H9 (cell line): ENCODE measurements around the gene PTPN21. TPM values are rescaled to one million over a fixed set of nuclear protein-coding genes. Genes with fewer than 3 reads are reported as not detected.

Experiments used
- DNase-seq: peaks from one replicate; pipeline ENCODE4 v3.0.0-alpha.2; 2017
- H2AFZ ChIP-seq: one replicate; pipeline ENCODE4 v1.6.1; 2013; ENCODE audit warnings: mild to moderate bottlenecking, low read length, control low read depth, moderate library complexity
- H2AK5ac ChIP-seq: 2 replicates; pipeline ENCODE4 v1.6.1; 2013; ENCODE audit warnings: low read length, control low read depth, mixed read lengths; ENCODE audit not compliant: insufficient read length
- H2BK120ac ChIP-seq: one replicate; pipeline ENCODE4 v1.6.1; 2013; ENCODE audit warnings: low read depth, mild to moderate bottlenecking, low read length, control low read depth, inconsistent platforms; ENCODE audit not compliant: poor library complexity, severe bottlenecking
- H2BK12ac ChIP-seq: 2 replicates; pipeline ENCODE4 v1.6.1; 2013; ENCODE audit warnings: low read length, control low read depth, mixed read lengths, low read depth; ENCODE audit not compliant: insufficient read length
- H2BK15ac ChIP-seq: 2 replicates; pipeline ENCODE4 v1.6.1; 2013; ENCODE audit warnings: low read depth, low read length, control low read depth
- H2BK20ac ChIP-seq: one replicate; pipeline ENCODE4 v1.6.1; 2013; ENCODE audit warnings: low read depth, mild to moderate bottlenecking, low read length, control low read depth, inconsistent platforms; ENCODE audit not compliant: poor library complexity, severe bottlenecking
- H2BK5ac ChIP-seq: 2 replicates; pipeline ENCODE4 v1.6.1; 2013; ENCODE audit warnings: low read length, control low read depth, mixed read lengths; ENCODE audit not compliant: insufficient read length
- H3K14ac ChIP-seq: 2 replicates; pipeline ENCODE4 v1.6.1; 2013; ENCODE audit warnings: low read length, control low read depth; ENCODE audit not compliant: insufficient read depth
- H3K18ac ChIP-seq: 2 replicates; pipeline ENCODE4 v1.6.1; 2013; ENCODE audit warnings: low read depth, mild to moderate bottlenecking, mixed read lengths, low read length, control low read depth; ENCODE audit not compliant: insufficient read length
- H3K23ac ChIP-seq: 2 replicates; pipeline ENCODE4 v1.6.1; 2013; ENCODE audit warnings: low read length, control low read depth, mixed read lengths, low read depth; ENCODE audit not compliant: insufficient read length
- H3K23me2 ChIP-seq: 2 replicates; pipeline ENCODE4 v1.6.1; 2013; ENCODE audit warnings: low read depth, mild to moderate bottlenecking, mixed read lengths, low read length, control low read depth; ENCODE audit not compliant: insufficient read length, poor library complexity, severe bottlenecking
- H3K27ac ChIP-seq: 2 replicates; pipeline ENCODE4 v1.5.1; 2013; ENCODE audit warnings: low read length, control low read depth, mixed read lengths, low read depth; ENCODE audit not compliant: insufficient read length
- H3K27me3 ChIP-seq: 2 replicates; pipeline ENCODE4 v1.6.1; 2013; ENCODE audit warnings: low read length, control low read depth, inconsistent platforms; ENCODE audit not compliant: insufficient read depth
- H3K4ac ChIP-seq: 2 replicates; pipeline ENCODE4 v1.6.1; 2013; ENCODE audit warnings: low read depth, mild to moderate bottlenecking, control low read depth, inconsistent platforms, low read length, moderate library complexity
- H3K4me1 ChIP-seq: 2 replicates; pipeline ENCODE4 v1.6.1; 2013; ENCODE audit warnings: low read length, control low read depth, inconsistent platforms; ENCODE audit not compliant: insufficient read depth
- H3K4me2 ChIP-seq: 2 replicates; pipeline ENCODE4 v1.6.1; 2013; ENCODE audit warnings: low read length, control low read depth, mixed read lengths; ENCODE audit not compliant: insufficient read length, insufficient read depth
- H3K56ac ChIP-seq: 2 replicates; pipeline ENCODE4 v1.6.1; 2013; ENCODE audit warnings: low read depth, mild to moderate bottlenecking, mixed read lengths, low read length, control low read depth; ENCODE audit not compliant: insufficient read length
- H3K79me1 ChIP-seq: 2 replicates; pipeline ENCODE4 v1.6.1; 2013; ENCODE audit warnings: low read depth, mild to moderate bottlenecking, moderate library complexity, low read length, control low read depth, inconsistent platforms; ENCODE audit not compliant: insufficient read depth, poor library complexity, severe bottlenecking
- H3K79me2 ChIP-seq: 2 replicates; pipeline ENCODE4 v1.6.1; 2013; ENCODE audit warnings: low read length, control low read depth, inconsistent platforms; ENCODE audit not compliant: insufficient read depth
- H3K9ac ChIP-seq: 2 replicates; pipeline ENCODE4 v1.6.1; 2013; ENCODE audit warnings: low read length, control low read depth, mixed read lengths; ENCODE audit not compliant: insufficient read length; ENCODE audit errors: extremely low read depth
- H3K9me3 ChIP-seq: one replicate; pipeline ENCODE4 v1.6.1; 2013; ENCODE audit warnings: low read depth, low read length, inconsistent platforms; ENCODE audit not compliant: control insufficient read depth
- H3T11ph ChIP-seq: one replicate; pipeline ENCODE4 v1.6.1; 2013; ENCODE audit warnings: mild to moderate bottlenecking, low read length, control low read depth, inconsistent platforms
- H4K20me1 ChIP-seq: one replicate; pipeline ENCODE4 v1.6.1; 2013; ENCODE audit not compliant: control insufficient read depth, insufficient read length, insufficient read depth
- H4K5ac ChIP-seq: 2 replicates; pipeline ENCODE4 v1.6.1; 2013; ENCODE audit warnings: low read depth, mild to moderate bottlenecking, mixed read lengths, low read length, control low read depth; ENCODE audit not compliant: insufficient read length
- H4K8ac ChIP-seq: replicated peaks from 2 replicates; pipeline ENCODE4 v1.6.1; 2013; ENCODE audit warnings: low read length, control low read depth, mixed read lengths, low read depth; ENCODE audit not compliant: insufficient read length
- H4K91ac ChIP-seq: 2 replicates; pipeline ENCODE4 v1.6.1; 2013; ENCODE audit warnings: low read depth, mild to moderate bottlenecking, moderate library complexity, mixed read lengths, low read length, control low read depth; ENCODE audit not compliant: insufficient read length
- H3K27ac Mint-ChIP-seq, 3 experiments: 2 replicates in 2 of 3; 3 replicates in 1 of 3; pipeline ENCODE4 v1.8.0; 2020 to 2021; ENCODE audit warnings: mixed read lengths in 3 of 3, mild to moderate bottlenecking in 1 of 3, moderate library complexity in 1 of 3
- H3K27me3 Mint-ChIP-seq: 2 replicates; pipeline ENCODE4 v1.8.0; 2021; ENCODE audit warnings: low read depth, mild to moderate bottlenecking, moderate library complexity, mixed read lengths
- H3K36me3 Mint-ChIP-seq, 3 experiments: 2 replicates in 2 of 3; 3 replicates in 1 of 3; pipeline ENCODE4 v1.8.0; 2020 to 2021; ENCODE audit warnings: low read depth in 3 of 3, mixed read lengths in 3 of 3; ENCODE audit not compliant: insufficient read depth in 1 of 3
- H3K4me1 Mint-ChIP-seq, 2 experiments: 2 replicates each; pipeline ENCODE4 v1.8.0; 2020; ENCODE audit warnings: mixed read lengths in 2 of 2
- H3K4me3 Mint-ChIP-seq, 2 experiments: 2 replicates in 1 of 2; 3 replicates in 1 of 2; pipeline ENCODE4 v1.8.0; 2020 to 2021; ENCODE audit warnings: mild to moderate bottlenecking in 2 of 2, mixed read lengths in 2 of 2, moderate library complexity in 1 of 2
- H3K9me3 Mint-ChIP-seq, 2 experiments: 2 replicates in 1 of 2; 3 replicates in 1 of 2; pipeline ENCODE4 v1.8.0; 2020; ENCODE audit warnings: mild to moderate bottlenecking in 2 of 2, mixed read lengths in 2 of 2, moderate library complexity in 1 of 2
- CTCF ChIP-seq: fragments of 200-600 bp; sonication (generic); conservative IDR thresholded peaks from 3 replicates; pipeline ENCODE4 v1.8.0; 2021; ENCODE audit warnings: antibody characterized with exemption, mild to moderate bottlenecking
- WGBS: extraction: QIAGEN DNeasy Blood & Tissue Kit; methylation state at CpG from one replicate; pipeline ENCODE4 v1.1.7; 2013; ENCODE audit warnings: missing lambda C conversion rate, low lambda C conversion rate, mixed read lengths; ENCODE audit not compliant: insufficient read length; ENCODE audit errors: extremely low coverage; 5-methylcytosine and 5-hydroxymethylcytosine counted together
- total RNA-seq: library from RNA; stranded (reverse); gene quantifications from 2 replicates; pipeline ENCODE4 v1.2.1, GENCODE V29; 2021

Gene PTPN21
- total RNA-seq, 1 experiment from 2014 or later, result 14.3 TPM

- Histone ChIP-seq H3K79me2 (no peaks in the 10 kb centered on the region), H3K4ac (no peak overlapping the region), H4K5ac (no peak overlapping the region), H4K91ac (no peak overlapping the region), H3K56ac (no peak overlapping the region), H3K9me3 (no peaks in the 10 kb centered on the region), H3K14ac (no peak overlapping the region), H2BK120ac (no peak overlapping the region), H3K27me3 (no peaks in the 10 kb centered on the region), H2AK5ac (no peak overlapping the region), H2AFZ (no peak overlapping the region), H2BK20ac (no peak overlapping the region), H3K23ac (no peak overlapping the region), H3T11ph (no peak overlapping the region), H4K8ac (no peak overlapping the region), H3K23me2 (no peaks in the 10 kb centered on the region), H2BK5ac (no peak overlapping the region), H3K4me1 (no peaks in the 10 kb centered on the region), H2BK15ac (no peak overlapping the region), H3K79me1 (no peaks in the 10 kb centered on the region), H3K27ac (no peak overlapping the region), H3K4me2 (no peak overlapping the region), H3K9ac (no peak overlapping the region), H2BK12ac (no peak overlapping the region), H4K20me1 (no peaks in the 10 kb centered on the region), H3K18ac (no peak overlapping the region)
- TF ChIP-seq CTCF, result no peak
- Mint-ChIP-seq H3K4me1 (0 out of 4 replicates have a peak, but pooled peaks cover 0 to 2% of the 10 kb centered on the region in 2 experiments), H3K27me3 (no peaks in the 10 kb centered on the region), H3K9me3 (no peaks in the 10 kb centered on the region), H3K4me3 (no peak overlapping the region), H3K36me3 (peaks cover 3 to 28% (median 28%) of the 10 kb centered on the region in 3 experiments; a peak in 6 of 7 replicates), H3K27ac (no peak overlapping the region)
- no CpG with 5 or more reads among the region's 2 CpGs for WGBS
- DNase-seq, result no peak
These were observed 54.2 kb downstream of the PTPN21 start for GRCh38 chr14:88500611-88501010.
